ENCODE results near the gene SHH.

- TF ChIP-seq, protein P1, sequence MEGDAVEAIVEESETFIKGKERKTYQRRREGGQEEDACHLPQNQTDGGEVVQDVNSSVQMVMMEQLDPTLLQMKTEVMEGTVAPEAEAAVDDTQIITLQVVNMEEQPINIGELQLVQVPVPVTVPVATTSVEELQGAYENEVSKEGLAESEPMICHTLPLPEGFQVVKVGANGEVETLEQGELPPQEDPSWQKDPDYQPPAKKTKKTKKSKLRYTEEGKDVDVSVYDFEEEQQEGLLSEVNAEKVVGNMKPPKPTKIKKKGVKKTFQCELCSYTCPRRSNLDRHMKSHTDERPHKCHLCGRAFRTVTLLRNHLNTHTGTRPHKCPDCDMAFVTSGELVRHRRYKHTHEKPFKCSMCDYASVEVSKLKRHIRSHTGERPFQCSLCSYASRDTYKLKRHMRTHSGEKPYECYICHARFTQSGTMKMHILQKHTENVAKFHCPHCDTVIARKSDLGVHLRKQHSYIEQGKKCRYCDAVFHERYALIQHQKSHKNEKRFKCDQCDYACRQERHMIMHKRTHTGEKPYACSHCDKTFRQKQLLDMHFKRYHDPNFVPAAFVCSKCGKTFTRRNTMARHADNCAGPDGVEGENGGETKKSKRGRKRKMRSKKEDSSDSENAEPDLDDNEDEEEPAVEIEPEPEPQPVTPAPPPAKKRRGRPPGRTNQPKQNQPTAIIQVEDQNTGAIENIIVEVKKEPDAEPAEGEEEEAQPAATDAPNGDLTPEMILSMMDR (IDR thresholded peaks at IDR 0.05) = no peak
- TF ChIP-seq ZFX (IDR thresholded peaks at IDR 0.05; ENCODE audit: borderline replicate concordance) = no peak
Measured at GRCh38 chr7:155856656-155857055, 44.4 kb upstream of the SHH start.
